Measurements from ENCODE around the gene DMRT3.

Gene DMRT3

GRCh38 chr9:971901-972500, 4.5 kb upstream of the DMRT3 start:
- DNase-seq: peak; percentile 38 to 45

DNA sequence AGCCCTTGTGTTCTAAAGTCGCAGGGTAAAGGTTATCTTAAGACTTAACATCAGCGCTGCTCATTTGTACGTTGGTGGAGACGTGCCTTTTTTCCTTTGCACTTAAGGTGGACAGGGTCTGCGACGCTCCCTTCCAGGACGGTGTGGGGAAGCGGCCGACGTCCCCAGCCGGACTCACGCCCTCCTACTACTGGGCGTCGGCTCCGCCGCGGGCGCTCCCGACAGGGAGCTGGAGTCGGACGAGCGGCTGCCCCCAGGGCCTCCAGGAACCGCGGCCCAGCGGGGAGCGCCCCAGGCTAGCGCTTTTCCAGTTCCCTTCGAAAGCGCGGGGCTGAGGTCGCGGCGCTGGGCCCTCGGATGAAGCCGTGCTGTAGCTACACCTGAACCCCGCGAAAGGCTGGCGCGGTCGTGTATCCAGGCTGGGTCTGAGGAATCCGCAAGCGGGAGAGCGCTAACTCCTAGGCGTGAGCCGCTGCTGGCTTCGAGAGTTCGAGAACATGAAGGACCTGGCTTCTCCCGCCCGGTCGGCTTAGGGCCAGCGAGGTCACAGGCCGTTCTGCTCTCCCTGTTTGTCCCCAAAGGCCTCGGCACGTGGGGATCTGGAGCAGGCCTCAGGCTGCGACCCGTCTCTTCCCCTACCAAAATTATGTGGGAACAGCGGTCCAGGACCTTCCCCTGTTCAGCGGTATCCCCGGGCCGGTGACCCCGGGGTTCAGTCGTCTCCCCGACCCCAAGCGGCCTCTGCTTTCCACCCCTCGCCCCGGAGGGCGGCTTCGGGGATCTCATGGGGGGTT, 3.8 kb upstream of the DMRT3 start:
- DNase-seq: peak; percentile 26 to 32

DNA sequence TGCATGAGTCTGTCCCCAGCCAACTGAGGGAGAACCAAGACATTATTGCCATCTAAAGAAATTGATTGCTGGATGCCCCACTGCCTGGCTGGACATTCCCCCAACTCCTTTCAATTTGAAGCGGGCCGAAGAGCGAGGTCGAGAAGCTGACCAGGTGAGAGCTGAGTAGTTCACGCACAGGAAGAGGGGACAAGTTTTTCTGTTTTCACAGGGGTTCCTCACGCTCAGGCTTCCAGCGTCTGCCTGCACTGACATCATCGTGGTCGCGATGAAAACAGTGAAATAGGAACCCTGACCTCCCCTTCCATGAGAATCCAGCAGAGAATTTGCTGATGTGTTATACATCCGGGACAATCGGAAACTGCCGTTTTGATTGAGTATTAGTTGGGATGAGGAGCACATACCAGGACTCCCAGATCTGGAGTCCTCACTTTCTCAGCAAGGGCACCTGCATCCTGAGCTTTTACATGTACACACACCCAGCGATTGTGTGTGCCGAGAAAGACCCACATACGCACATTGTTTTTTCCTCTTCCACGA, 3.1 kb upstream of the DMRT3 start:
- peak; percentile 20 to 23 for DNase-seq

DNA sequence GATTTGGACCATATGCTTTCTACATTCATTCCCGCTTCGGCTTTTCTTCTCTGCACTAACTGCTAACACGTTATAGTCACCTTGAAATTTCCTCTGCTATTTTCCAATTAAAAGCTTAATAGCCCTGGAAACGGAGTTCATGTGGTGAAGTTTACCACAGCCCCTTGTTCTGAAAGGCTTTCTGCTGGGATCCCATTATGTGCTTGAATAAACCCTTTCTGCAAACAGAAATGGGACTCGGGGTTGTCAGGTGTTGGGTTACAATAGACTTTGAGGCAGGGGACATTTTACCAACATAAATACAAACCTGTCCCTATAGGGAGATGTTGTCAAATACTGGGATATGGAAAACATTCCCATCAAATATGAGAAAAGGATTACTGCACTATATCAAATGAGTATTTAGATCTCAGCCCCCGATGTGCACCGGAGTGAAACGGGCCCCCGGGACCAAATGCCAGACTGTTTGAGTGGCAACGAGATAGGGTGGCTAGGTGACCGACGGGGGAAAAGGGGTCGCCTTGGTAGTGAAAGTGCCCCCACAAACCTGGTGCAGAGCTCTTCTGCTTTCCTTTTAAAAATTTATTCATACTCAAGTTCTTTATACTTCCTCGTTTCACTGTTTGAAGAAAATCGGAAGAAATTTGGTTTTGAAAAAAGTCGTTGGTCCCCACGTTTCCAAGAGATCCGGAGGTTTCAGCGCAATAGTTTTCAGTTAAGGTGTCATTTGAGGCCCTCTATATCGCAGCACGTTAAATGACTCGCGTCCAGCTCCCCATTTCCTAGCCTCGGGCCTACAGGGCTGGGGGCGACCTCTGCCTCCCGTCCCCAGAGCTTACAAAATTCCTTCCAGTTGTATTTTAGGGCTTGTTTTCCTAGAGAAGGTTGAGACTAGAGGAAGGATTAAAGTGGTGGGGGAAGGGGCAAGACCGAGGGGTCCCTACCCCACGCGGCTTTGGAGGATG, 2.1 kb upstream of the DMRT3 start:
- DNase-seq: peak in 1 of 2 experiments; percentile 24

DNA sequence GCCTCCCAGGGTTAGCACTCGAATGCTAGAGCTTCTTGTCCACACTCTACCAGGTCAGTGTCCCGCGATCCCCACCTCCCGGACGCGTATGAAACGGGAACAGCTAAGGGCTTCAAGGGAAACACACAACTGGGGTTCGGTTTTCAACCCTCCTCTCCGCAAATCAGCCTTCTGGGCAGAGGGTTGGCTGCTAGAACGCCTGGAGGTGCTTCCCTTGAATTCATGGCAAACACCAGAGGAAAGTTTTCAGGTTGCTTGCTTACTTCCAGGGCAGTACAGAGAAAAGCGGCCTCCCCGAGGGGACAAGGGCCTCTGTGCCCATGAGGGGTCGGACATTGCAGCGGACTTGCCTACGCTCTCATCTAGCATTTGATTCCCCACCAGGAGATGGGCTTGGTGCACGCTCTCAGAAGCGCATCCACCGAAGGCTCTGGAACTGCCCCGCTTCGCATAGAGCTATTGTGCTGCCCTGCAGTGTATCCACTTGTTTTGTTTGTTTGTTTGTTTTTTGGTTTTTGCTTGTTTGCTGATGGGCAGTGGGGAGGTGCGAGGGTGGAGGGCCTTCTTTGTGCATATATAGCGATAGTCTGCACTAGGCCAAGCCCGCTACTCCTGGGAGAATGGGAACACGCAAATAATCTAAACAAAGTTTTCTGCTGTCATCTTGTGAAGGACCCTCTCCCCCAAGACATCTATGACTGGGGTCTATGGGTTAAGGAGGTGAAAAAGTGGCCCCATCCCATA, 1.3 kb upstream of the DMRT3 start:
- DNase-seq: peak; percentile 26 to 28

GRCh38 chr9:975740-976257, 656 bp upstream of the DMRT3 start:
- no peak for DNase-seq

DNA sequence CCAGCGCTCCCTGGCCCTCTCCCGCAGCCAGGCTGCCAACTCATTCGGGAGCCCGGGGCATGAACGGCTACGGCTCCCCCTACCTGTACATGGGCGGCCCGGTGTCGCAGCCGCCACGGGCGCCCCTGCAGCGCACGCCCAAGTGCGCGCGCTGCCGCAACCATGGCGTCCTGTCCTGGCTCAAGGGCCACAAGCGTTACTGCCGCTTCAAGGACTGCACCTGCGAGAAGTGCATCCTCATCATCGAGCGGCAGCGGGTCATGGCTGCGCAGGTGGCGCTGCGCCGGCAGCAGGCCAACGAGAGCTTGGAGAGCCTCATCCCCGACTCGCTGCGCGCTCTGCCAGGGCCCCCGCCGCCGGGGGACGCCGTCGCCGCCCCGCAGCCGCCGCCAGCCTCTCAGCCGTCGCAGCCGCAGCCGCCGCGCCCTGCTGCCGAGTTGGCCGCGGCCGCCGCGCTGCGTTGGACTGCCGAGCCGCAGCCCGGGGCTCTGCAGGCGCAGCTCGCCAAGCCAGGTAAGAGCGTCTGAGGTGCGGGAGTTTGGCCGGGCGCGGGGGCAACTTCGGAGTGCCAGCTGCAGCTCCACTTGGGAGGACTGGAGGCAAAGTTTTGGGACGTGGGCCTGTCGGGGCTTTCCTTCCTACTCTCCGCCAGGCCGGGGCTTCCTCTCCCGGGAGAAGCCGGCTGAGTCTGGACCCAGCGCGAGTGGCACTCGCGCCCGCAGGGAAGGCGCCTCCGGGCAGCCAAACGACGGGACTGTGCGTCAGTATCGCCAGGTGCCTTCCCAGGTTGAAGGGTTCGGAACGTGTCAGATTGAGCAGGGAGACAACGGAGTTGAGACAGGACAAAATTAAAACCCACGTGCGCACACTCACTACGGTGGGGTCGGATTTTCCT, 735 bp downstream of the DMRT3 start:
- peak; percentile 31 to 38 for DNase-seq

DNA sequence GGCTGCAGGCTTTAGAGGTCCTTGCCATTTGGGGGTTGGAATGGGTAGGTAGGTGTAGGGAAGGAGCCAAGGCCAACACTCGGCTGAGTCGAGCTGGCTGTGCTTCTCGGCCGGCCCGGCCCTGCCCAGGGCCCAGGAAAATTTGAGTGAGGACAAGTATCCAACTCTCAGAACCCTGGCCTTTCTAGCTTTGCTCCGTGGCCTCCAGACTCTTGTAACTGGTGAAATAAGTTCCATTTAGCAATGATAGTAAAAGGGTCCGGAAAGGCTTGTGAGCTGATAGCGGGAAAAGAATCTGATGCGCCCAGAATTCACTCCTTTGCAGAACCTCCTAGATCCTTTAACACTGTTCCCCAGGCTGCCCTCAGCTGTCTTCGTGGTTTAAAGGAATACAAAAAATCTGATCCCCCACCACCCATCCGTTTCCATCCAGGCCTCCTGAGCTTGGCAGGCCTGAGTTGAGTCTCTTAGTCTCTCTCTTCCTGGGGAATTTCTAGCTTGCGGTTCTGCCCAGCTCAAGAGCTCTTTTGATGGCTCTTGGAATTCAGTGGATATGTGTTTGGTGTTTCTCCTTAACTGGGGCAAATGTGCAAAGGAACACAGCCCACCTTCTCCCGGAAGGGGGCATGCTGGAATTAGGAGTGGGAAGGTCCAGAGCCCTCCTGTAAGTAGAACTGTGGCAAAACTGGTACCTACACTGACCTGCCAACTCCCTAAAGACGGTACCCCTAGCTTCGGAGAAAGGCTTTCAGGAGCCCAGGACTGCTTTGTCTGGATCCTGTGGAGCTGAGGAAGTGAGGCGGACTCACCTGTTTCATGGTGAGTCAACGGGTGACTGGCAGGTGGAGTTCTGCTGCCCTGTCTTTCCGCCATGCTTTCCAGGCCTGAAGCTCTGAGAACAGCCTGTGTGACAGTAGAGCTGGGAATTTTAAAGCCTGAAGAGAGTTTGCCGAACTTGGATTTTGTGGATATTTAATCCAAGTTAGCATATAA, 1.7 kb downstream of the DMRT3 start:
- no peak for DNase-seq

DNA sequence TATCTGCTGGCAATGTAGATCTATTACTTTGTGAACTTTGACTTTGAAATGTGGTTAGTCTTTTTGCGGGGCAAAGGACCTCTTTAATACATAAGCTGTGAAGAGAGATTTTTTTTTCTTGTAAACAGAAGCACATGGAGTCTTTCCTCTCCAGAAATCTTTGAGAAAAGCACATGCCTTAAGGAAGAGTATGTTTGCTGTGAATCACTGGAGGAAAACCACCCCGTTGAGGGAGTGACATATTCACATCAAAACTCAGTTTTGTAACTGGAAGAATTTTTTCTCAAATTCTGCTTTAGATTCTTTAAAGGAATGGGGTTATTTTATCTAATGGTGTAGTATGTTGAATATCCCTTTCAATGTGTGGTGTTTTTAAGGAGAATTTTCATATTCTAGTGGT, 3.5 kb downstream of the DMRT3 start:
- no peak for DNase-seq

DNA sequence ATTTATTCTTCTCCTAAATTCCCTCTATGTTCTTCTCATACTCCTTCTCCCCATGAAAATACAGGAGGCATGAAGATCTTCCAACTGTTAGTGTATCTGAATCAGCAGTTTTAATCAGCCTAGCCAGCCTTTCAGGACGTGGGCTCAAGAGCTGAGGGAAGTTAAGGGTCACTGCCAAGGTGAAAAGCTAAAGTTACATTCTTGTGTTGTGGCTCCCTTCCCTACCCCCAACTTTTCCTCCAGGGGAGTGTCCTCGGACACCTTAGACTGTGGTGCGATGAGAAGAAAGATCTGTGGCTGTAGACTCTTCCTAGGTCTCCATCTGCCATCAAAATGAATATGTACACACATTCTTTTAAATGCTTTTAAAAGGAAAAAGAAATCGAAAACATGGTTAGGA, 4.2 kb downstream of the DMRT3 start:
- DNase-seq: no peak

DNA sequence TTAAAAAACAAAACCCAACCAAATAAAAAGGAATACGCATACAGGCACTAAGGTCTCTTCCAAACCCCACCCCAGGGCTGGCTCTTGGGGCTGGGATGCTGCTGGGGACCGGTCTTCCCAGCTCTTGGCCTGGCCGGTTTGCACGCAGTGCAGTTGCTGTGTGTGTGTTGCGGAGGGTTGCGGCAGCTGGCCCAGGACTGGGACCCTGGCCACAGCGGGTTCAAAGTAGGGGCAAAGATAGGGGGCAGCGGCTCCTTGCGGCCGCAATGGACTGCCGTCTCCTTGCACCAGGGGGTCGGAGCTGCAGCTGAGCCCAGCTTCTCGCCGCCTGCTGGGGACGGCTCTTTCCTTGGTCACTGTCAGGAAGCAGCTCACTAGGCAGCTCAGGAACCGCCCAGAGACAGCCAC, 5.0 kb downstream of the DMRT3 start:
- no peak for DNase-seq

DNA sequence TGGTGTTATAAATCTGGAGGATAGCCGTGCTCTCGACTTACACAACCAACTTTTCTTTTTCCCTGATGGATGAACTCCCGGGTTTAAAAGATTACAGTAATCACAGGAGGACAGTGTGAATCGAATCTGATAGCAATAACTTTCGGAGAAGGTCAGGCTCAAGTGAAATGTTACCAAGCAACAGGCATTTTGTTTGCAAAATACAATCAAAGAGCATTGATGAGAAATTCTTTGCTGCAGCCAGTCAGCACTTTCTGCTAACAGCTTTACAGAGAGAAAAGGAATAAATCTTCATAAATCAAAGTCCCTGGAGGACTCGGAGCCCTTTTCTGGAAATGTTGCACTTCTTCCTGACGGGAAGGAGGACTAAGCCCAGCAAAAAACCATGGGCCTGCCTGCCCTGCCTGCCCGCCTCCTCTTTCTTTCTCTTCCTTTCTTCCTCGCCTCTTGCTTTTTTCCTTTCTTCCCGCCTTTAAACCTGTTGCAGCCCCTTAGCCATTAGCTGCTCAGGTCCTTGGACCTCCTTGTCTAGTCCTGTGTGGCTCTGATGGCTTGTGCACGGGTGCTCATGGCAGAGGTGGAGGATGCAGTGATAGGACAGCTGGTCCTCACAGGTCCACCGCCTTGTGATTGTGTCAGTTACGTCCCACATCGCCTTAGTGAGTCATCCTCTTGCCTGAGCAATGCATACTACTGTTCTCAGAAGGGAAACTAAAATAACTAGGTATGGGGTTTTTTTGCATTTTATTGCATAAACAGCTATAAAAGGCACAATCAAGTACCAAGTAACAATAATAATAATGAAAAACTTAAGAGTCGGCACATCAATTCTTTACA, 6.2 kb downstream of the DMRT3 start:
- DNase-seq: no peak

GRCh38 chr9:994005-994404, 17.6 kb downstream of the DMRT3 start:
- no peak for DNase-seq

DNA sequence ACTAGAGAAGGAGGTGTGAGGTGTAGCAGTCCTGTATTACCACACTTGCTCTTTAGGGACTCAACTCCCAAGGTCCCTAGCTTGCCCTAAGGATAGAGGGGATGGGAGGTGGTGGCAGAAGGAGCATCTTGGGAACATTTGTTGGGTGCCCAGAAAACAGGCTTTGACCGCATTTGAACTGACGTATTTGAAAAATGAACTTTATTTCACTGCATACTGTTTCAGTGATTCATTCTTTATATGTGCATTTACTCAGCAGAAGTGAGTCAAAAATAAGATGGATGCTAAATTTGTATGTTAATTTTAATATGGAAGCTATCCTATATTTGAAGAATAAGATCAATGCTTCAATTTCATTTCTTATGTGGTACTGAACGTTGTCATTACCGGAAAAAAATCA, 18.7 kb downstream of the DMRT3 start:
- DNase-seq: no peak

GRCh38 chr9:995781-996180, 19.3 kb downstream of the DMRT3 start:
- DNase-seq: no peak

DNA sequence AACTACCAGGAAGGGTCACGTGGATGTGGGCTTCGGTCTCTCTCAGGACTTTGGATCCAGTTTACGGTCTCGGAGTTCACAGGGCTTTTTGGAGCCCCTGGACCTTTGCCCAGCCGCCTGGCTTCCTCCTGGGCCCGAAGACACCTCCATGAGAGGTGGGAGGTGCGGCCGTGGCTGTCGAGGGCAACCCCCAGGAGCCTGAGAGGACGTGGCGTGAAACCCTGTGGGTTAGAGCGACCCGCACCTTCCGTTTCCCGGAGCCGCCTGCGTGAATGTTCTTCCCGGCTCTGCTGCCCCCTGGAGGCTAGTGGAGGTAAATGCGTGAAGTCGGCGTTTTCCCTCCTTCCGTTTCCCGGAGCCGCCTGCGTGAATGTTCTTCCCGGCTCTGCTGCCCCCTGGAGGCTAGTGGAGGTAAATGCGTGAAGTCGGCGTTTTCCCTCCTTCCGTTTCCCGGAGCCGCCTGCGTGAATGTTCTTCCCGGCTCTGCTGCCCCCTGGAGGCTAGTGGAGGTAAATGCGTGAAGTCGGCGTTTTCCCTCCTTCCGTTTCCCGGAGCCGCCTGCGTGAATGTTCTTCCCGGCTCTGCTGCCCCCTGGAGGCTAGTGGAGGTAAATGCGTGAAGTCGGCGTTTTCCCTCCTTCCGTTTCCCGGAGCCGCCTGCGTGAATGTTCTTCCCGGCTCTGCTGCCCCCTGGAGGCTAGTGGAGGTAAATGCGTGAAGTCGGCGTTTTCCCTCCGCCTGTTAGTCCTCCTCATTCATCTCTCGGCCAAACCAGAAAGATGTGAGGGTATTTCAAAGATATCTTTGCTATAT, 22.1 kb downstream of the DMRT3 start:
- DNase-seq: peak; percentile 31 to 47

GRCh38 chr9:1001838-1002237, 25.4 kb downstream of the DMRT3 start:
- no peak for DNase-seq

GRCh38 chr9:1002678-1003077, 26.2 kb downstream of the DMRT3 start:
- DNase-seq: no peak
